SK-N-SH treated with all-trans-retinoic acid at 6 μM for 48 hours (cell line): ENCODE data around the gene INS.

ENCODE experiments used
- CSDC2 ChIP-seq: fragments of 250-450 bp; sonication (Bioruptor Pico); IDR thresholded peaks from 2 replicates; pipeline ENCODE4 v1.5.0; 2020; ENCODE audit warnings: mild to moderate bottlenecking, moderate library complexity
- CSRNP3 ChIP-seq: fragments of 250-450 bp; sonication (Bioruptor Pico); IDR thresholded peaks from 2 replicates; pipeline ENCODE4 v1.5.1; 2021; ENCODE audit warnings: mild to moderate bottlenecking, moderate library complexity
- ISL1 ChIP-seq: fragments of 250-450 bp; sonication (Bioruptor Pico); IDR thresholded peaks from 2 replicates; pipeline ENCODE4 v2.1.2; 2022; ENCODE audit warnings: mild to moderate bottlenecking, moderate library complexity
- OSR1 ChIP-seq: fragments of 250-450 bp; sonication (Bioruptor Pico); IDR thresholded peaks from 2 replicates; pipeline ENCODE4 v1.8.0; 2022; ENCODE audit warnings: moderate library complexity, mild to moderate bottlenecking, inconsistent platforms
- PATZ1 ChIP-seq: fragments of 250-450 bp; sonication (Bioruptor Pico); IDR thresholded peaks from 2 replicates; pipeline ENCODE4 v1.8.0; 2020; ENCODE audit warnings: mild to moderate bottlenecking, moderate library complexity, borderline replicate concordance
- POU6F1 ChIP-seq: fragments of 250-450 bp; sonication (Bioruptor Pico); IDR thresholded peaks from 2 replicates; pipeline ENCODE4 v1.8.0; 2021; ENCODE audit warnings: low read depth, mild to moderate bottlenecking, moderate library complexity, borderline replicate concordance
- RARB ChIP-seq: fragments of 250-450 bp; sonication (Bioruptor Pico); IDR thresholded peaks from 2 replicates; pipeline ENCODE4 v1.8.0; 2021; ENCODE audit warnings: mild to moderate bottlenecking, moderate library complexity
- SNAI2 ChIP-seq: fragments of 250-450 bp; sonication (Bioruptor Pico); IDR thresholded peaks from 2 replicates; pipeline ENCODE4 v1.5.0; 2020; ENCODE audit warnings: mild to moderate bottlenecking, moderate library complexity
- TOX ChIP-seq: fragments of 250-450 bp; sonication (Bioruptor Pico); IDR thresholded peaks from 2 replicates; pipeline ENCODE4 v1.8.0; 2021; ENCODE audit warnings: mild to moderate bottlenecking, moderate library complexity, borderline replicate concordance
- ZC3H10 ChIP-seq: fragments of 250-450 bp; sonication (Bioruptor Pico); IDR thresholded peaks from 2 replicates; pipeline ENCODE4 v1.5.1; 2021; ENCODE audit warnings: mild to moderate bottlenecking, moderate library complexity
- ZFP3 ChIP-seq: fragments of 250-450 bp; sonication (Bioruptor Pico); IDR thresholded peaks from 2 replicates; pipeline ENCODE4 v1.5.0; 2020; ENCODE audit warnings: mild to moderate bottlenecking, moderate library complexity

DNA sequence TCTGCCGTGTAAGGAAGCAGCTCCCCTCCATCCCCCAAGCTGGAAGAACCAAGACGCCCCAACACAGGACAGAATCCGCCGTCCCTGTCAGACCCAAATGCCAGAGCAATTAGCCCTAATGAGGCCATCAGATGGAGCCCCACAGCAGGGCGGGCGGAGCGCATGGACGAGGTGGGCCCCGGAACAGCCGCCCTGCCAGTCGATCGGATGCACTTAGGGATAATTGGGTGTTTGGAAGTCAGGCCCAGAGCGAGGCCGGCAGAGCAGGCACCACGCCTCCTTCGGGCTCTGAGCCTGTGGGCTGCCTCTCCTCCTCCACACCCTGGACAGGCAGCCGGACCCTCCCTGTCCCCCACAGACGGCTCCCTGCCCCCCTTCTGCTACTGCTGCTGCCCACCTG is 16.1 kb upstream of the INS start:
- TF ChIP-seq PATZ1 (CRISPR knock-in tag): no peak
- TF ChIP-seq ZFP3 (CRISPR knock-in tag): no peak
- TF ChIP-seq OSR1 (CRISPR knock-in tag): no peak
- no peak for TF ChIP-seq ZC3H10 (CRISPR knock-in tag)
- no peak for TF ChIP-seq RARB (CRISPR knock-in tag)
- no peak for TF ChIP-seq ISL1
- TF ChIP-seq POU6F1 (CRISPR knock-in tag): no peak
- TF ChIP-seq SNAI2 (CRISPR knock-in tag): no peak
- TF ChIP-seq CSDC2 (CRISPR knock-in tag): no peak
- TF ChIP-seq CSRNP3 (CRISPR knock-in tag): no peak
- TF ChIP-seq TOX (CRISPR knock-in tag): no peak
